BLaER1 (cell line): ENCODE data around the gene BEST4.

Experiments used
- H3K27ac ChIP-seq: shearing (Covaris generic); formaldehyde crosslinking; 2 replicates; pipeline ENCODE4 v1.8.1; 2022
- H3K27me3 ChIP-seq: shearing (Covaris generic); formaldehyde crosslinking; 2 replicates; pipeline ENCODE4 v1.8.1; 2022
- H3K36me3 ChIP-seq: shearing (Covaris generic); formaldehyde crosslinking; 2 replicates; pipeline ENCODE4 v1.8.1; 2022
- H3K4me1 ChIP-seq: shearing (Covaris generic); formaldehyde crosslinking; 2 replicates; pipeline ENCODE4 v1.8.1; 2022
- H3K4me2 ChIP-seq: shearing (Covaris generic); formaldehyde crosslinking; 2 replicates; pipeline ENCODE4 v1.8.1; 2022
- H3K4me3 ChIP-seq: shearing (Covaris generic); formaldehyde crosslinking; 2 replicates; pipeline ENCODE4 v1.8.1; 2022
- H3K9ac ChIP-seq: shearing (Covaris generic); formaldehyde crosslinking; 2 replicates; pipeline ENCODE4 v1.8.1; 2022
- H3K9me3 ChIP-seq: shearing (Covaris generic); formaldehyde crosslinking; 2 replicates; pipeline ENCODE4 v1.8.1; 2022
- H4K20me1 ChIP-seq: shearing (Covaris generic); formaldehyde crosslinking; 2 replicates; pipeline ENCODE4 v1.8.1; 2022
- Cebpa-rat ChIP-seq: shearing (Covaris generic); IDR thresholded peaks from 2 replicates; pipeline ENCODE4 v1.8.1; 2022

BEST4 gene

GRCh38 chr1:44808938-44809917 lies 21.3 kb upstream of the BEST4 start:
- peak overlapping the region; percentile 49 for H3K4me3 ChIP-seq
- H3K4me2 ChIP-seq: peak overlapping the region; percentile 79
- no peak for TF ChIP-seq Cebpa-rat

GRCh38 chr1:44808063-44808937 lies 20.3 kb upstream of the BEST4 start, which contains the start of gene BTBD19:
Gene BTBD19, plus strand, starts transcription at chr1:44808523. Its CDS starts 298 bp downstream, at chr1:44808821.
- H3K4me3 ChIP-seq: peak within 1 kb of the TSS; percentile 49

More at GRCh38 chr1:44808938-44809917, 21.3 kb upstream of the BEST4 start:
- Histone ChIP-seq H3K36me3 (peaks cover 28% of the 10 kb centered on the region), H3K27me3 (no peaks in the 10 kb centered on the region), H3K4me1 (peaks cover 88% of the 10 kb centered on the region), H3K9me3 (no peaks in the 10 kb centered on the region), H4K20me1 (no peaks in the 10 kb centered on the region), H3K9ac (peak overlapping the region; percentile 78), H3K27ac (peak overlapping the region; percentile 98)

GRCh38 chr1:44807364-44808062 lies 19.5 kb upstream of the BEST4 start:
- Histone ChIP-seq H3K4me1 (peaks cover 84% of the 10 kb centered on the region), H3K4me2 (peak overlapping the region; percentile 79), H3K36me3 (peaks cover 45% of the 10 kb centered on the region), H3K9me3 (no peaks in the 10 kb centered on the region), H3K4me3 (peak overlapping the region; percentile 49), H3K9ac (peak overlapping the region; percentile 78), H3K27me3 (no peaks in the 10 kb centered on the region), H4K20me1 (no peaks in the 10 kb centered on the region), H3K27ac (peak overlapping the region; percentile 98)
- no peak for TF ChIP-seq Cebpa-rat

More at GRCh38 chr1:44808063-44808937, 20.3 kb upstream of the BEST4 start, which contains the start of gene BTBD19:
- Histone ChIP-seq H3K9ac (peak within 1 kb of the TSS; percentile 78), H3K9me3 (no peaks in the 10 kb centered on the region), H3K4me1 (peaks cover 84% of the 10 kb centered on the region), H4K20me1 (no peaks in the 10 kb centered on the region), H3K27me3 (no peaks in the 10 kb centered on the region), H3K36me3 (peaks cover 37% of the 10 kb centered on the region), H3K27ac (peak within 1 kb of the TSS; percentile 98), H3K4me2 (peak within 1 kb of the TSS; percentile 79)
- no peak for TF ChIP-seq Cebpa-rat

- peak within 1 kb of the TSS; percentile 98 for H3K27ac ChIP-seq
- no peaks in the 10 kb centered on the region for H3K9me3 ChIP-seq
- peaks cover 52% of the 10 kb centered on the region for H3K36me3 ChIP-seq
- peaks cover 85% of the 10 kb centered on the region for H3K4me1 ChIP-seq
- peak within 1 kb of the TSS; percentile 49 for H3K4me3 ChIP-seq
- TF ChIP-seq Cebpa-rat: no peak
- H3K4me2 ChIP-seq: peak within 1 kb of the TSS; percentile 79
- peak within 1 kb of the TSS; percentile 78 for H3K9ac ChIP-seq
- no peaks in the 10 kb centered on the region for H3K27me3 ChIP-seq
- H4K20me1 ChIP-seq: no peaks in the 10 kb centered on the region
These were observed 18.9 kb upstream of the BEST4 start, which contains the start of gene DYNLT4 for GRCh38 chr1:44806704-44807363. Gene DYNLT4, minus strand, starts transcription at chr1:44807351. Its CDS starts 683 bp downstream, at chr1:44806668.

GRCh38 chr1:44806025-44806703 lies 18.2 kb upstream of the BEST4 start:
- Histone ChIP-seq H3K9ac (peak overlapping the region; percentile 78; the same call in 1 of the 2 replicates), H3K4me3 (no peak overlapping the region), H3K27me3 (no peaks in the 10 kb centered on the region), H3K36me3 (peaks cover 53% of the 10 kb centered on the region), H4K20me1 (no peaks in the 10 kb centered on the region), H3K9me3 (no peaks in the 10 kb centered on the region), H3K4me1 (peaks cover 83% of the 10 kb centered on the region), H3K27ac (peak overlapping the region; percentile 98), H3K4me2 (peak overlapping the region; percentile 79)
- TF ChIP-seq Cebpa-rat: no peak

- no peak for TF ChIP-seq Cebpa-rat
- Histone ChIP-seq H3K9me3 (no peaks in the 10 kb centered on the region), H3K27ac (0 out of 2 replicates have a peak overlapping the region, but pooled peaks have one; percentile 30), H3K9ac (no peak overlapping the region), H3K4me1 (peaks cover 81% of the 10 kb centered on the region), H3K4me3 (no peak overlapping the region), H3K4me2 (no peak overlapping the region), H3K36me3 (peaks cover 53% of the 10 kb centered on the region), H4K20me1 (no peaks in the 10 kb centered on the region), H3K27me3 (no peaks in the 10 kb centered on the region)
These were observed 17.5 kb upstream of the BEST4 start for GRCh38 chr1:44805311-44806024.

GRCh38 chr1:44803312-44804095 lies 15.5 kb upstream of the BEST4 start:
- peaks cover 53% of the 10 kb centered on the region for H3K36me3 ChIP-seq
- no peak for TF ChIP-seq Cebpa-rat
- peaks cover 72% of the 10 kb centered on the region for H3K4me1 ChIP-seq
- H3K27me3 ChIP-seq: no peaks in the 10 kb centered on the region
- H3K4me2 ChIP-seq: no peak overlapping the region
- peak overlapping the region; percentile 18; the same call in 1 of the 2 replicates for H3K27ac ChIP-seq
- no peaks in the 10 kb centered on the region for H4K20me1 ChIP-seq
- 0 out of 2 replicates have a peak overlapping the region, but pooled peaks have one; percentile 16 for H3K9ac ChIP-seq
- H3K9me3 ChIP-seq: no peaks in the 10 kb centered on the region
- H3K4me3 ChIP-seq: no peak overlapping the region
